Transverse colon (tissue), 4 donors: Measurements from ENCODE around the gene MGLL. TPM values are rescaled to one million over a fixed set of nuclear protein-coding genes. Genes with fewer than 3 reads are reported as not detected.

Experiments used
- DNase-seq: peaks from one replicate; pipeline ENCODE4 v3.0.0-alpha.2; 2019
- H3K27ac ChIP-seq, 4 donors: fragments of 200-600 bp; sonication (generic); 2 replicates each; pipeline ENCODE4 v1.5.1; 2016 to 2018; ENCODE audit warnings: inconsistent platforms in 4 of 4
- H3K27me3 ChIP-seq: fragments of 200-600 bp; sonication (generic); 2 replicates; pipeline ENCODE4 v1.5.1; 2017; ENCODE audit warnings: inconsistent platforms
- H3K36me3 ChIP-seq, 4 donors: fragments of 200-600 bp; sonication (generic); 2 replicates each; pipeline ENCODE4 v1.5.1; 2017 to 2019; ENCODE audit warnings: inconsistent platforms in 4 of 4
- H3K4me1 ChIP-seq, 4 donors: fragments of 200-600 bp; sonication (generic); 2 replicates each; pipeline ENCODE4 v1.5.1; 2017 to 2020; ENCODE audit warnings: inconsistent platforms in 4 of 4
- H3K4me3 ChIP-seq, 4 donors: fragments of 200-600 bp; sonication (generic); 1 replicate in 1 of 4; 2 replicates in 3 of 4; pipeline versions ENCODE4 v1.5.1 to v1.6.1; 2017 to 2019; ENCODE audit warnings: inconsistent platforms in 4 of 4
- H3K9me3 ChIP-seq, 2 donors: fragments of 200-600 bp; sonication (generic); 2 replicates each; pipeline ENCODE4 v1.5.1; 2017 to 2019; ENCODE audit warnings: inconsistent platforms in 2 of 2
- CTCF ChIP-seq, 5 experiments: fragments of 200-600 bp in 3 of 5; fragments of 450-650 bp in 2 of 5; sonication (generic) in 3 of 5; IDR thresholded peaks; 1 replicate in 2 of 5; 2 replicates in 3 of 5; pipeline ENCODE4 v1.5.1; 2016 to 2017; ENCODE audit warnings: antibody characterized with exemption in 5 of 5, inconsistent platforms in 3 of 5, mild to moderate bottlenecking in 2 of 5, moderate library complexity in 1 of 5
- EP300 ChIP-seq: sonication (generic); formaldehyde crosslinking; IDR thresholded peaks from one replicate; pipeline ENCODE4 v1.6.1; 2017; ENCODE audit warnings: antibody characterized with exemption, low read depth
- POLR2A ChIP-seq: fragments of 450-650 bp; IDR thresholded peaks from one replicate; pipeline ENCODE4 v1.6.1; 2016; ENCODE audit warnings: antibody characterized with exemption, mild to moderate bottlenecking, moderate library complexity
- POLR2AphosphoS5 ChIP-seq, 3 donors: sonication (generic); formaldehyde crosslinking; IDR thresholded peaks; one replicate each; pipeline ENCODE4 v1.6.1; 2016; ENCODE audit warnings: antibody characterized with exemption in 3 of 3
- WGBS, 2 donors: methylation state at CpG; one replicate each; pipeline ENCODE4 v1.1.5; 2018; ENCODE audit warnings: low coverage in 1 of 2; 5-methylcytosine and 5-hydroxymethylcytosine counted together
- in situ Hi-C, 4 donors: fragments of 200-750 bp; cut with MboI; loops; one replicate each; pipeline versions ENCODE4 v1.15.0 to v1.15.1; 2017; ENCODE audit warnings: low sequenced_read_pairs in 3 of 4, low pct_ligation_motif_present in 1 of 4, low pct_unique_long_range_greater_than_20kb in 1 of 4
- intact Hi-C: fragments of 100-400 bp; cut with DNase I; formaldehyde crosslinking; loops from one replicate; pipeline ENCODE4 v1.15.1; 2023; ENCODE audit warnings: low total_unique reads
- total RNA-seq, 4 donors: library from RNA; depleted of rRNA; stranded (reverse); fragments of >200 nt; gene quantifications; one replicate each; pipeline ENCODE4 v1.1.0, GENCODE V29; 2016

Gene MGLL
- total RNA-seq, 4 donors from 2014 or later = 150 to 329 (median 294) TPM

GRCh38 chr3:127787571-127788365 is 34.5 kb downstream of the MGLL start:
- H3K9me3 ChIP-seq = no peaks in the 10 kb centered on the region
- WGBS, 2 donors = 77 to 84% methylated on average over 8 to 16 of the region's 16 CpGs
- H3K4me1 ChIP-seq = peaks cover 39 to 85% (median 62%) of the 10 kb centered on the region in 4 donors
- H3K36me3 ChIP-seq = no peaks in the 10 kb centered on the region
- no peak for DNase-seq
- no peaks in the 10 kb centered on the region for H3K27me3 ChIP-seq
- in situ Hi-C loops (no loop called here), intact Hi-C loops (no loop called here)
- peak overlapping the region; percentile 85 to 91 (median 86) for H3K27ac ChIP-seq
- no peak overlapping the region for H3K4me3 ChIP-seq
- TF ChIP-seq CTCF (IDR thresholded peaks at IDR 0.05) (no peak), POLR2A (no peak), POLR2AphosphoS5 (IDR thresholded peaks at IDR 0.05) (no peak), EP300 (no peak)

GRCh38 chr3:127787071-127787490 is 35.2 kb downstream of the MGLL start:
- peak; percentile 38 for DNase-seq
- intact Hi-C loops (no loop called here), in situ Hi-C loops (no loop called here)
- no peaks in the 10 kb centered on the region for H3K36me3 ChIP-seq
- H3K27ac ChIP-seq = peak overlapping the region; percentile 85 to 91 (median 86)
- no peaks in the 10 kb centered on the region for H3K27me3 ChIP-seq
- peaks cover 39 to 80% (median 61%) of the 10 kb centered on the region in 4 donors for H3K4me1 ChIP-seq
- H3K9me3 ChIP-seq = no peaks in the 10 kb centered on the region
- TF ChIP-seq POLR2AphosphoS5 (IDR thresholded peaks at IDR 0.05) (peak; percentile 11 to 53 (median 39)), CTCF (IDR thresholded peaks at IDR 0.05) (no peak)
- peak overlapping the region in 1 of 4 donors; percentile 11 for H3K4me3 ChIP-seq
- WGBS, 2 donors = 60% methylated on average over 9 of the region's 9 CpGs; no CpG with 5 or more reads in 1 of the 2 donors

GRCh38 chr3:127786353-127787070 is 35.8 kb downstream of the MGLL start:
- H3K36me3 ChIP-seq = no peaks in the 10 kb centered on the region
- H3K9me3 ChIP-seq = no peaks in the 10 kb centered on the region
- WGBS, 2 donors = 20 to 35% methylated on average over 1 to 19 of the region's 19 CpGs
- intact Hi-C loops = no loop called here
- in situ Hi-C loops = no loop called here
- H3K4me3 ChIP-seq = peak overlapping the region in 1 of 4 donors; percentile 11
- H3K27ac ChIP-seq = peak overlapping the region; percentile 85 to 91 (median 86)
- DNase-seq = peak; percentile 92
- H3K27me3 ChIP-seq = no peaks in the 10 kb centered on the region
- peaks cover 36 to 80% (median 60%) of the 10 kb centered on the region in 4 donors for H3K4me1 ChIP-seq
- TF ChIP-seq EP300 (no peak), CTCF (IDR thresholded peaks at IDR 0.05) (no peak), POLR2AphosphoS5 (IDR thresholded peaks at IDR 0.05) (peak; percentile 55 to 83 (median 74)), POLR2A (peak; percentile 24)

GRCh38 chr3:127785711-127786265 is 36.5 kb downstream of the MGLL start:
- H3K4me3 ChIP-seq = no peak overlapping the region
- DNase-seq = no peak
- no peaks in the 10 kb centered on the region for H3K36me3 ChIP-seq
- H3K27me3 ChIP-seq = no peaks in the 10 kb centered on the region
- H3K4me1 ChIP-seq = peaks cover 36 to 74% (median 56%) of the 10 kb centered on the region in 4 donors
- H3K9me3 ChIP-seq = no peaks in the 10 kb centered on the region
- intact Hi-C loops (no loop called here), in situ Hi-C loops (no loop called here)
- TF ChIP-seq POLR2AphosphoS5 (IDR thresholded peaks at IDR 0.05) (no peak), CTCF (IDR thresholded peaks at IDR 0.05) (no peak), POLR2A (no peak), EP300 (no peak)
- H3K27ac ChIP-seq = peak overlapping the region; percentile 85 to 91 (median 86)
- 38% methylated on average over 12 of the region's 12 CpGs; no CpG with 5 or more reads in 1 of the 2 donors for WGBS, 2 donors
